ENCODE measurements around the gene DMWD. TPM values are rescaled to one million over a fixed set of nuclear protein-coding genes. Genes with fewer than 3 reads are reported as not detected.

Gene DMWD
- total and polyA plus RNA-seq, 2 of the 4 experiments (the other 2 are of a cell fraction) = 9.7 to 28.5 TPM

DNA sequence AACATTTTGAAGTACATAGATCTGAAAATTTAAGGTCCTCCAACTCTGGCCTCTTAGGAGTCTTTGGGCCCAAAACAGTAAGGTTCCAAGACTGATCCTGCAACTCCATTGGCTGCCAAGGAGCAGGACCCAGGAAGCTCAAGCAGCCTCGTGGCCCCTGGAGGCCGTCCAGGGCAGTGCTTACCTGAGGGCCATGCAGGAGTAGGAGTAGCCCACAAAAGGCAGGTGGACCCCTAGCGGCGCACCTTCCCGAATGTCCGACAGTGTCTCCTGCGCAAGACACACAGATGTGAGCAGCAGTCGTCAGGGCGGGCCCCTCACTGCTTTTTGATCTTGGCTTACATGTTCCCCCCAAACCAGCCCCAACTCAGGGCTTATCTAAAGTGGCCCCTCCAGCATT lies 17.9 kb downstream of the DMWD start:
- no peak for ATAC-seq (ENCODE audit: low read depth)
- POLR2A ChIA-PET (ENCODE audit: unreplicated experiment) = no interaction called here
- CTCF ChIA-PET = interaction anchor here (0.8 kb wide), 1 partner anchor 24 kb away, joined by 5 read pairs; no protein-coding TSS in a partner anchor
- Histone ChIP-seq H2BK5ac (ENCODE audit: low read depth, low read length, poor library complexity, severe bottlenecking) (no peak overlapping the region), H2AFZ (replicated peaks; ENCODE audit: low read length, poor library complexity) (no peak overlapping the region), H4K20me1 (ENCODE audit: insufficient read depth, low read length) (peaks cover 20% of the 10 kb centered on the region), H3K79me1 (ENCODE audit: low read depth in 1 of 2, low read length in 2 of 2) (peaks cover 8 to 28% of the 10 kb centered on the region in 2 experiments; a peak in 3 of 4 replicates), H3K4me2 (ENCODE audit: low read depth, low read length) (no peak overlapping the region), H3K56ac (ENCODE audit: extremely low read depth, insufficient read depth, low read length) (no peak overlapping the region), H4K91ac (ENCODE audit: insufficient read depth, low read depth, low read length) (no peak overlapping the region), H3K23ac (ENCODE audit: low read depth, low read length) (no peak overlapping the region), H2BK120ac (ENCODE audit: low read depth, low read length) (no peak overlapping the region), H2AK9ac (replicated peaks; ENCODE audit: low read depth, low read length, poor library complexity) (no peak overlapping the region), H4K8ac (ENCODE audit: low read depth in 2 of 2, low read length in 2 of 2) (no peak overlapping the region), H3K9me1 (ENCODE audit: insufficient read depth, low read length) (no peaks in the 10 kb centered on the region; the same call in none of the 2 replicates), H3K18ac (ENCODE audit: low read depth, low read length) (no peak overlapping the region), H4K5ac (ENCODE audit: low read depth, low read length) (no peak overlapping the region), H3K27ac (ENCODE audit: insufficient read depth, low read length) (no peak overlapping the region), H2AK5ac (ENCODE audit: low read depth, low read length) (no peak overlapping the region), H2BK20ac (ENCODE audit: low read depth, low read length) (no peak overlapping the region), H3K14ac (replicated peaks; ENCODE audit: low read depth, low read length) (no peak overlapping the region), H3K27me3 (ENCODE audit: control insufficient read depth, insufficient read depth, low read length) (no peaks in the 10 kb centered on the region), H2BK15ac (ENCODE audit: low read depth, low read length) (no peak overlapping the region), H3K4me1 (ENCODE audit: control insufficient read depth, insufficient read depth, low read length) (no peaks in the 10 kb centered on the region), H3K9ac (ENCODE audit: low read depth, low read length) (no peak overlapping the region), H3K36me3 (ENCODE audit: control insufficient read depth, insufficient read depth, low read length) (peaks cover 41% of the 10 kb centered on the region), H3K4me3 (ENCODE audit: insufficient read depth, low read depth, low read length) (no peak overlapping the region), H3K9me3 (ENCODE audit: control insufficient read depth, insufficient read depth, low read length) (no peaks in the 10 kb centered on the region), H3K4ac (ENCODE audit: low read depth, low read length) (no peak overlapping the region)
- in situ Hi-C loops (cut with MboI; ENCODE audit: low sequenced_read_pairs) = no loop called here
- dilution Hi-C loops (cut with HindIII; ENCODE audit: low sequenced_read_pairs, unreplicated experiment) = no loop called here
- intact Hi-C loops (cut with micrococcal nuclease) = no loop called here
- TF ChIP-seq USF2 (IDR thresholded peaks at IDR 0.05; ENCODE audit: low read depth, low read length) = no peak
- TF ChIP-seq MAZ (IDR thresholded peaks at IDR 0.05; ENCODE audit: borderline replicate concordance, low read depth, low read length) = no peak
- no peak for TF ChIP-seq CHD1 (IDR thresholded peaks at IDR 0.05; ENCODE audit: low read depth, low read length)
- no peak for TF ChIP-seq RFX5 (IDR thresholded peaks at IDR 0.05; ENCODE audit: low read depth, low read length)
- TF ChIP-seq NFE2L2 (IDR thresholded peaks at IDR 0.05; ENCODE audit: low read depth, low read length) = no peak
- TF ChIP-seq SMC3 (IDR thresholded peaks at IDR 0.05; ENCODE audit: low read depth, low read length) = no peak
- TF ChIP-seq POLR2A (IDR thresholded peaks at IDR 0.05; ENCODE audit: low read depth, low read length) = no peak
- no peak for TF ChIP-seq MXI1 (IDR thresholded peaks at IDR 0.05; ENCODE audit: borderline replicate concordance, low read depth, low read length)
- TF ChIP-seq FOS (IDR thresholded peaks at IDR 0.05; ENCODE audit: low read depth, low read length) = no peak
- TF ChIP-seq BHLHE40 (IDR thresholded peaks at IDR 0.05; ENCODE audit: low read depth, low read length) = no peak
- no peak for TF ChIP-seq CEBPB (IDR thresholded peaks at IDR 0.05; ENCODE audit: low read depth, low read length)
- TF ChIP-seq, protein P1, sequence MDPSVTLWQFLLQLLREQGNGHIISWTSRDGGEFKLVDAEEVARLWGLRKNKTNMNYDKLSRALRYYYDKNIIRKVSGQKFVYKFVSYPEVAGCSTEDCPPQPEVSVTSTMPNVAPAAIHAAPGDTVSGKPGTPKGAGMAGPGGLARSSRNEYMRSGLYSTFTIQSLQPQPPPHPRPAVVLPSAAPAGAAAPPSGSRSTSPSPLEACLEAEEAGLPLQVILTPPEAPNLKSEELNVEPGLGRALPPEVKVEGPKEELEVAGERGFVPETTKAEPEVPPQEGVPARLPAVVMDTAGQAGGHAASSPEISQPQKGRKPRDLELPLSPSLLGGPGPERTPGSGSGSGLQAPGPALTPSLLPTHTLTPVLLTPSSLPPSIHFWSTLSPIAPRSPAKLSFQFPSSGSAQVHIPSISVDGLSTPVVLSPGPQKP (IDR thresholded peaks at IDR 0.05; ENCODE audit: borderline replicate concordance, low read depth, low read length) = no peak
- TF ChIP-seq RCOR1 (IDR thresholded peaks at IDR 0.05; ENCODE audit: insufficient replicate concordance, low read length) = no peak
- no peak for TF ChIP-seq RAD21 (IDR thresholded peaks at IDR 0.05; ENCODE audit: low read length)
- TF ChIP-seq, protein P2, sequence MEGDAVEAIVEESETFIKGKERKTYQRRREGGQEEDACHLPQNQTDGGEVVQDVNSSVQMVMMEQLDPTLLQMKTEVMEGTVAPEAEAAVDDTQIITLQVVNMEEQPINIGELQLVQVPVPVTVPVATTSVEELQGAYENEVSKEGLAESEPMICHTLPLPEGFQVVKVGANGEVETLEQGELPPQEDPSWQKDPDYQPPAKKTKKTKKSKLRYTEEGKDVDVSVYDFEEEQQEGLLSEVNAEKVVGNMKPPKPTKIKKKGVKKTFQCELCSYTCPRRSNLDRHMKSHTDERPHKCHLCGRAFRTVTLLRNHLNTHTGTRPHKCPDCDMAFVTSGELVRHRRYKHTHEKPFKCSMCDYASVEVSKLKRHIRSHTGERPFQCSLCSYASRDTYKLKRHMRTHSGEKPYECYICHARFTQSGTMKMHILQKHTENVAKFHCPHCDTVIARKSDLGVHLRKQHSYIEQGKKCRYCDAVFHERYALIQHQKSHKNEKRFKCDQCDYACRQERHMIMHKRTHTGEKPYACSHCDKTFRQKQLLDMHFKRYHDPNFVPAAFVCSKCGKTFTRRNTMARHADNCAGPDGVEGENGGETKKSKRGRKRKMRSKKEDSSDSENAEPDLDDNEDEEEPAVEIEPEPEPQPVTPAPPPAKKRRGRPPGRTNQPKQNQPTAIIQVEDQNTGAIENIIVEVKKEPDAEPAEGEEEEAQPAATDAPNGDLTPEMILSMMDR (conservative IDR thresholded peaks at IDR 0.05; ENCODE audit: low read depth, low read length) = no peak
- no peak for TF ChIP-seq MAFK (IDR thresholded peaks at IDR 0.05; ENCODE audit: low read depth, low read length)
- BruUV-seq (replicated peaks) = no TSS peak
- DNase-seq = no peak
- 94% methylated on average over 7 of the region's 9 CpGs; no CpG with 5 or more reads in 1 of the 2 experiments for WGBS, 2 experiments (ENCODE audit: extremely low coverage in 2 of 2, insufficient read length in 1 of 2)
